Measurements from ENCODE around the gene DHRS3.

Gene DHRS3

GRCh38 chr1:12555411-12556367 is 62.3 kb downstream of the DHRS3 start:
- Mint-ChIP-seq H3K4me1 (ENCODE audit: low read depth) (peaks cover 13% of the 10 kb centered on the region), H3K27ac (no peak overlapping the region), H3K4me3 (no peak overlapping the region), H3K27me3 (no peaks in the 10 kb centered on the region), H3K9me3 (no peaks in the 10 kb centered on the region), H3K36me3 (ENCODE audit: low read depth) (no peaks in the 10 kb centered on the region)
- no peak for DNase-seq

DNA sequence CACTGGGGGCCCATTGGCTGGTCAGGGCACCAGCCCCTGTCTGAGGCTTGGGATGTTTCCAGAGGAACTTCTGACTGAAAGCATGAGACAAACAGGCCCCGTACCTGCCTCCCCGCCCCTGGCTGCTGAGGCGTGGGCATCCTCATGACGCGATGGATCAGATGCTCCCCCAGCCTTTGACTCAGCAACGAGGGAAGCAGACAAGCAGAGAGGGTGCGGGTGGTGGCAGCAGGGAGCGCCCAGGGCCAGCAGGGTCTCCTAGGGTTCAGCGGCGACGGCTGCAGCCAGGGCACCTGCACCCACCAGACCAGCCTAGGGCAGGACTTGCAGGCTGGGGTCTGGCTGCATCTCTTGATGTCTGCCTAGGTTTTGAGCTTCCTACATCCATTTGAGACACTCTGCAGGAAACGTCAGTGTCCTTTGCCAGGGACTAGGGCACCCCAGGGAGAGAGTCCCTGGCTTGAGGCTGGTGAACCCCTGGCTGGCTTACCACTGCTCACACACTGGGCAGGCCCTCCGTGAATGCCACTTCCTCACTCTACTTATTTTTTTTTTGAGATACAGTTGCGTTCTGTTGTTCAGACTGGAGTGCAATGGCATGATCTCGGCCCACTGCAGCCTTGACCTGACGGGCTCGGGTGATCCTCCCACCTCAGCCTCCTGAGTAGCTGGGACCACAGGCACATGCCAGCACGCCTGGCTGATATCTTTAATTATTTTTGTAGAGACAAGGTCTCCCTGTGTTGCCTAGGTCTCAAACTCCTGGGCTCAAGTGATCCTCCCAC is 63.3 kb downstream of the DHRS3 start:
- no peaks in the 10 kb centered on the region for H3K27me3 Mint-ChIP-seq
- no peak overlapping the region for H3K27ac Mint-ChIP-seq
- no peak for DNase-seq

GRCh38 chr1:12553963-12554362 is 64.0 kb downstream of the DHRS3 start:
- H3K36me3 Mint-ChIP-seq (ENCODE audit: low read depth) = no peaks in the 10 kb centered on the region
- DNase-seq = no peak
- no peak overlapping the region for H3K4me3 Mint-ChIP-seq
- no peaks in the 10 kb centered on the region for H3K27me3 Mint-ChIP-seq
- H3K4me1 Mint-ChIP-seq (ENCODE audit: low read depth) = peaks cover 19% of the 10 kb centered on the region
- no peaks in the 10 kb centered on the region for H3K9me3 Mint-ChIP-seq
- no peak overlapping the region for H3K27ac Mint-ChIP-seq

More for the DNA sequence above, 63.3 kb downstream of the DHRS3 start:
- peaks cover 17% of the 10 kb centered on the region for H3K4me1 Mint-ChIP-seq (ENCODE audit: low read depth)
- no peaks in the 10 kb centered on the region for H3K9me3 Mint-ChIP-seq
- H3K4me3 Mint-ChIP-seq = no peak overlapping the region
- H3K36me3 Mint-ChIP-seq (ENCODE audit: low read depth) = no peaks in the 10 kb centered on the region

DNA sequence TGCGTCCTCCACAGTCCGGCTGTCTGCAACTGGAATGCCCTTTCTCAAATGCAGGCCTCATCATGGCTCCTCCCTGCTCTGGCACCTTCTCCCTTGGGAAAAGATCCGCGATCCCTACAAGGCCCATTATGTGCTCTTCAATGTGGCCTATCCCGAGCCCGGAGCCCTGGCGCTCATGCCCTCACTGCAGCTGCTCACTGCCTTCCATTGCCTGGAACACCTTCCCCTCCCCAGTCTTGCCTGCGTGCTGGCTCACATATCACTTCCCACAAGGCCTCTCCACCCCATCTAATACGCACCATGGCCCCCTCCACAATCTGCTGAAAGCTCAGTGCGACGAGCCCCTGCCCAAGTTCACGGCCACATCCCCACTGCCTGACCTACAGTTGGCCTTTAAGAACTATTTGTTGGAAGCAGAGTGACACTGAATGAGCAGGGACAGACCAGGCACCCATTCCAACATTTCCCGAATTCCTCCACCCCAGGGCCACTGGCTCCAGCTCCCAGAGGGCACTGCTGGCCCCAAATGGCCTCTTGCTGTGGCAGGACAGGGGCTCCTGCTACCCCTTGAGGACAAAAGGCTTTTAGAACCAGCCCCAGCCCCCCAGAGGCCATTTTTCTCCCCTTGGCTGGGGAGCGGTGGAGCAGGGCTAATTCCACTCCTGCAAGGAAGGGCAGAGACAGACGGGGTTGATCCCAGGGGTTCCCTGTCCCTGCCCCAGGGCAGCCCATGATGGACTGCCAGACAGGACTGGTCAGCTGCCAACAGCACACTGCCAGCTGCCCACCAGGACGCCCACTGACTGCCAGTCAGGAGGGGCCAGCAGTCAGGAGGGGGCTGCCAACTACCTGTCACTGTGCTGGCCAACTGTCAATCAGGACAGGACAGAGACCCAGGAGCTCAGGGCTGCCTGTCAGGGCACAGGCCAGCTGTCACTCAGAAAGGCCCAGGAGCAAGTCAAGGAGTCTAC is 64.8 kb downstream of the DHRS3 start:
- no peak for DNase-seq
- Mint-ChIP-seq H3K9me3 (no peaks in the 10 kb centered on the region), H3K27me3 (no peaks in the 10 kb centered on the region), H3K4me1 (ENCODE audit: low read depth) (peaks cover 19% of the 10 kb centered on the region), H3K36me3 (ENCODE audit: low read depth) (no peaks in the 10 kb centered on the region), H3K4me3 (no peak overlapping the region), H3K27ac (no peak overlapping the region)

DNA sequence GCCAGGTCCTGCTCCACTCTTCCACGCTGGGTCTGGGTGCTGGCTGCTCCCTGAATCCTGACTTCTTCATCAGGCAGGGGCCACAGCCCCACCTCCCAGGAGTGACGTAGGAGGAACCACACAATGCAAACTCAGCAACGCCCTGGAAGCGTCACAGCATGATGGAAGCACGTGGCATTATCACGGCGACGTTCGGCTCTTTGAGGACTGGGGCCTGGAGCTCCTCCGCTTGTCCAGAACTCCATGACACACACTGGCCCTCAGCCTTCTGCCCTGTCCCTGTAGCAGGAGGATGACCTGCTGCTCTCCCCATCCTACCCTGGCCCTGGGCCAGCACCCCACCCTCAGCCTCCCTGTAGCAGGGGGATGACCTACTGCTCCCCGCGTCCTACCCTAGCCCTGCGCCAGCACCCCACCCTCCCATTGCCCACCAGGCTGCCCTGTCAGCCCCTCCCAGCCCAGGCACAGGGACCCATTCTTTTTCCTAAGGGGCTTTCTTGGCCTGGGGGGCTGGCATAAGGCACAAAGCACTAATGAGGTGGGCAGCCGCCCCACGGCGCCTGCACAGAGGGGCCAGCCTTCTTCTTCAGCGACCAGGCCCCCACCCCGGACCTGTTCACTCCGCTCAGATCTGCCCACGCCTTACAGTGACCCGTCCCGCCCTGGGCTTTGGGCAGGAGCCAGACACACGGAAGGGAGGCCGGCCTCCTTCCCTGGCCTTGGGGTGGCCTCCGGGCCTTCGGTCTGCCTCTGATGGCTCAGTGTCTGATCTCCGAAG is 65.7 kb downstream of the DHRS3 start:
- Mint-ChIP-seq H3K27me3 (no peaks in the 10 kb centered on the region), H3K4me1 (ENCODE audit: low read depth) (peaks cover 18% of the 10 kb centered on the region), H3K36me3 (ENCODE audit: low read depth) (no peaks in the 10 kb centered on the region), H3K4me3 (no peak overlapping the region), H3K27ac (no peak overlapping the region), H3K9me3 (no peaks in the 10 kb centered on the region)
- DNase-seq = no peak

DNA sequence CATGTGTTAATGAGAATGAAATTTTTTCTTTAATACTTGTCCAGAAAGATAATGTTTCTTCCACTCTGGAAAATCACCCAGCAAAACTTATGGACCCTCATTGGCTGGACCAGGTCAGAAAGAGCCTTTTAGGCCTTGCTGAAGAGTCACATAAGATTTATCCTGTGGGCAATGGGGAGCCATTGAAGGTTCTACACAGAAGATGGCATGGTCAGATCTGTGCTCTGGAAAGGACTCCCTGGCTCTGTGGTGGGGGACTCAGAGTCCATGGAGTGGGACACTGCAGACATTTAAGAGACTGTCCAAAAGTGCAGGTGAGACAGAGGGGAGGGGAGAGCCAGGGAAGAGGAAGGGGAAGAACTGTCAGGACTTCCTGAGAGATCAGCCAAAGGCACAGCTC is 66.4 kb downstream of the DHRS3 start:
- DNase-seq = no peak
- Mint-ChIP-seq H3K9me3 (no peaks in the 10 kb centered on the region), H3K27me3 (no peaks in the 10 kb centered on the region), H3K27ac (no peak overlapping the region), H3K36me3 (ENCODE audit: low read depth) (no peaks in the 10 kb centered on the region), H3K4me3 (no peak overlapping the region), H3K4me1 (ENCODE audit: low read depth) (peaks cover 10% of the 10 kb centered on the region)

GRCh38 chr1:12549460-12550349 is 68.3 kb downstream of the DHRS3 start:
- H3K36me3 Mint-ChIP-seq (ENCODE audit: low read depth) = no peaks in the 10 kb centered on the region
- no peaks in the 10 kb centered on the region for H3K27me3 Mint-ChIP-seq
- no peak overlapping the region for H3K4me3 Mint-ChIP-seq
- H3K4me1 Mint-ChIP-seq (ENCODE audit: low read depth) = peaks cover 12% of the 10 kb centered on the region
- H3K9me3 Mint-ChIP-seq = no peaks in the 10 kb centered on the region
- H3K27ac Mint-ChIP-seq = no peak overlapping the region
- DNase-seq = no peak

DNA sequence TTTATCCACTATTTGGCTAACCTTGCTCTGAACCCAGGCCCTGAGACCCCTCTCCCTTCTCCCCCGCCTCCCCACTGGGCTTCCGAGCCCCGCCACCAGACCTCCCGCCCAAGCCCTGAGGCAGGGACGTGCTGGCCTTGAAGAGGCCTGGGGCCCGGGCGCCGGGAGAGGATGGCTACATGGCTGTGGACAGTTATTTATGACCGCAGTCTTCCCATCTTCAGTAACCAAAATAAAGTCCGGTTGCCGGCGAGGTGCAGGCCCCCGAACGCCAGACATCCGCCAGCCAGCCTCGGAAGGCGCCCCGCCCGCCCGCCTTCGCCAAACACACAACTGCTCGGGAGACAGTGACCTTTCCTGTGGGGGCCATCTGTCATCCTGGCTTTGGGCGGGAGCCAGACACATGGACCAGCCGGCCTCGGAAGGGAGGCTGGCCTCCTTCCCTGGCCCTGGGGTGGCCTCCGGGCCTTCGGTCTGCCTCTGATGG is 69.0 kb downstream of the DHRS3 start:
- H3K27me3 Mint-ChIP-seq = no peaks in the 10 kb centered on the region
- H3K36me3 Mint-ChIP-seq (ENCODE audit: low read depth) = no peaks in the 10 kb centered on the region
- H3K9me3 Mint-ChIP-seq = no peaks in the 10 kb centered on the region
- no peak overlapping the region for H3K4me3 Mint-ChIP-seq
- no peak for DNase-seq
- H3K4me1 Mint-ChIP-seq (ENCODE audit: low read depth) = peaks cover 14% of the 10 kb centered on the region
- no peak overlapping the region for H3K27ac Mint-ChIP-seq

DNA sequence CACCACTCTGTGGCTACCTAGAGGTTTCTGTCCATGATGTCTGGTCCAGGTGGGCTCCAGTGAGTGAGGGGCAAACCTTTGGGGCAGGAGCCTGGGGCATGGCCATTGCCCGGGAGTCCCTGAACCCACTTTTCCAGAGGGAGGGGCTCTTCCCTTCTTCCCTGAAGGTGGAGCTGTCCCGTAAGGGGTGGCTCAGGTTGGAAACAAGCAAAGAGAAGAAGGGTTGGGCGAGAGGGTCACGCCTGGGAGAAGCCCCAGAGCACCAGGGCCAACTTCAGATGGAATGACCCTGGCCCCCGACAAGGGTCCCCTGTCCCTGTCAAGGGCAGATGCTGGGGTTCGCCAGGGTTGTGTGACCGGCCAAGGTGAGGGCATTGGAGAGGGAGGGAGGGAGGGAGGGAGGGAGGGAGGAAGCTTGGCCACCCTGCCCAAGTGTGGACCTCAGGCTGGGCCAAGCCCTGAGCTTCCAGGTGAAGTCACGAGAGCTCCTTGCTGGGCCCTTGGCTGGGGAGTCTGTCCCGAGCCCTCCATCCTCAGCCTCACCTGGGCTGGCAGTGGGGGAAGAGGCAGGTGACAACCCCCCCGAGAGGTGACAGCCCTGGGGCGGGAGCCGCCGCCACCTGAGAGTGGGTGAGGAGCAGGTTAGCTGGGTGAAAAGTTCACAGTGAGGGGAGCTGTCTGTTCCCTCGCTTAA is 69.6 kb downstream of the DHRS3 start:
- H3K9me3 Mint-ChIP-seq = no peaks in the 10 kb centered on the region
- no peak overlapping the region for H3K4me3 Mint-ChIP-seq
- H3K36me3 Mint-ChIP-seq (ENCODE audit: low read depth) = no peaks in the 10 kb centered on the region
- H3K4me1 Mint-ChIP-seq (ENCODE audit: low read depth) = peaks cover 14% of the 10 kb centered on the region
- H3K27ac Mint-ChIP-seq = no peak overlapping the region
- no peak for DNase-seq
- H3K27me3 Mint-ChIP-seq = no peaks in the 10 kb centered on the region

DNA sequence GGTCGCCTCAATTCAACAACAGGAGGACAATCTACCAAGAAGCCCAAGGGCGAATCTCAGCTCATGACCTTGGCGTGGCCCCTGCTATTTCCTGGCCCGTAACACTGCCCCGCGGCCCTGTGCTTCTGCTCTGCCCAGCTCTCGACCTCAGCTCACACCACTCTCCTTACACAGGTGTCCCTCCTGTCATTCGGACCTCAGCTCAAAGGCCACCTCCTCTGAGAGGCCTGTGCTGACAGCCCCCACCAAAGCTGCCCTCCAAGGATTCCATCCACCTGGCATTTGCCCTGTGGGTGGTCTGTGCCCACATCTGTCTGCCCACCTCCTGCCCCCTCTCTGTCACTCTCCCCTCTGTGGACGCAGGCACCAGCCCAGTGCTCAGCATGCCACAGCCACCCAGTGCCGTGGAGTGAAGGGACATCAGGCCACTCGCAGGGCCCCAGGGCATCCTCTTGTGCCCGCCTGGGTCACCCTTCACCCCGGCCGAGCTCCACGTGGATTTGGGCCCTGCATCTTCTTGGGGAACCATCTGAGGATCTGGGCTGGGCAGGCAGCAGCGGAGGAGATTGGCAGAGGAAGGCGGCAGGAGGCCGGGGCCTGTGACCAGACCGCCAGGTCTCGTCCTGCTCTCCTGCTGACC is 70.3 kb downstream of the DHRS3 start:
- no peak for DNase-seq
- Mint-ChIP-seq H3K27ac (no peak overlapping the region), H3K4me1 (ENCODE audit: low read depth) (peaks cover 14% of the 10 kb centered on the region), H3K36me3 (ENCODE audit: low read depth) (no peaks in the 10 kb centered on the region), H3K4me3 (no peak overlapping the region), H3K27me3 (no peaks in the 10 kb centered on the region), H3K9me3 (no peaks in the 10 kb centered on the region)

DNA sequence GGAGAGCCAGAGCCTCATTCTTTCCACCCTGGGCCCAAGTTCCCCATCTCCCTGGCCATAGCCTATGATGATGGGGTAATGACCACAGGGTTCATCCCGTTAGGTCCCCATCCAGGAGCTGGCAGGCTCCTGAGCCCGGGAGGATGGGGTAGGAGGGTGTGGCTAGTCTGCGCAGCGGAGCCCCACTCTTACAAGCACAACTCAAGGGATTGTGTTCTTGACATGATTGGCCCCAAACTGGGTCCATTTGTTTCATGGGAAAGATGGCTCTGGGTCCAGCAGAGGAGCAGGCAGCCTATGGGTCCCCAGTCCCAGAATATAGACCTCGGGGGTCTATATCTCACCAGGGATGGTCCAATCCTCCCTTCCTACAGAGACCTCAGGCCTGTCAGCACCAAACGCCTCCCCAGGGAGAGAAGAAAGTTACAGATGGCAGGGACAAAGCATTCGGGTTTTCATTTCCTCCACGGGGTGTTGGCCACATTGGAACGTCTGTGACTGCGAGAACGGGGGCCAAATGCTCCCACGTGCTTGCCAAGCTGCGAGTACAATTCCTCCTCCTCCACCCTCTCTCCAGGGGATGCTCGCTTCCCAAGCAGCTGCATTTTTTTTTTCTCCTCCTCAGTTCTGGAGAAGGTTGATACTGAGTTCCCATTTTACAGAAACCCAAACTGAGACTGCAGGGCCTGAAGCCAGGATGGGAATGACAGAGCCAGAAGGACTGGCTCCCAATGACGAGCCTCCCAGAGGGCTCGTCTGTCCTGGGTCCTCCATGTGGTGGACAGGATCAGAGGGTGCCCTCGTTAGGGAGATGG is 71.0 kb downstream of the DHRS3 start:
- H3K4me1 Mint-ChIP-seq (ENCODE audit: low read depth) = peaks cover 14% of the 10 kb centered on the region
- DNase-seq = no peak
- H3K4me3 Mint-ChIP-seq = no peak overlapping the region
- no peaks in the 10 kb centered on the region for H3K27me3 Mint-ChIP-seq
- no peaks in the 10 kb centered on the region for H3K36me3 Mint-ChIP-seq (ENCODE audit: low read depth)
- H3K27ac Mint-ChIP-seq = no peak overlapping the region
- H3K9me3 Mint-ChIP-seq = no peaks in the 10 kb centered on the region
